ENCODE data around the gene ELOA. TPM values are rescaled to one million over a fixed set of nuclear protein-coding genes. Genes with fewer than 3 reads are reported as not detected.

ELOA gene
- total RNA-seq, 3 donors from 2014 or later (not counting 1 experiment from before 2014, with no cell fraction given), result 28.7 to 48.2 (median 36.9) TPM

DNA sequence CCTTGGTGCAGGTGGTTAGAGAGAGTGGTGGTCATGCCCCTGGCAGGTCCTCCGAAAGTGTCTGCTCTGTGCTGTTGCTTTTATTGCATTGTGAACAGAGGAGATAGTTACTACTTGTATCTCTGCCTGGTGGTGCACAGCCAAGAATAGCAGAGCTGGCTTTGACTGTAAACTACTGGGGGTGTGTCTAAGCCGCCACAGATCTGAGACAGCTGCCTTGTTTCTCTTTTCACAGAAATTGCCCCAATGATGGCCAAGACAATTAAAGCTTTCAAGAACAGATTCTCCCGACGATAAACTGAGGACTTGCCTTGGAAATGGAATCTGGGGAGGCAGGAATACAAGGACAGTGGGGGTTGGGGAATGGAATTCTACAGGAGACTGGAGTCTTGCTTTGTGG lies 16.0 kb downstream of the ELOA start:
- Mint-ChIP-seq H3K4me3 (no peak overlapping the region), H3K36me3 (peaks cover 18% of the 10 kb centered on the region)
- no peak for ATAC-seq

GRCh38 chr1:23763041-23763577 lies 19.8 kb downstream of the ELOA start:
- H3K36me3 ChIP-seq (ENCODE audit: control insufficient read depth, insufficient read depth, low read length), result peaks cover 40% of the 10 kb centered on the region

More for the DNA sequence above, 16.0 kb downstream of the ELOA start:
- intact Hi-C loops (cut with micrococcal nuclease), result no loop called here
- DNase-seq, result no peak
- Histone ChIP-seq H3K27ac (ENCODE audit: low read length) (no peak overlapping the region), H3K9me3 (ENCODE audit: control insufficient read depth, insufficient read depth, low read length) (no peaks in the 10 kb centered on the region), H3K27me3 (ENCODE audit: control insufficient read depth, insufficient read depth, low read length) (no peaks in the 10 kb centered on the region), H3K36me3 (ENCODE audit: control insufficient read depth, insufficient read depth, low read length) (peaks cover 69% of the 10 kb centered on the region), H3K4me1 (ENCODE audit: control insufficient read depth, insufficient read depth, low read length) (no peaks in the 10 kb centered on the region), H3K4me3 (ENCODE audit: low read length) (no peak overlapping the region)
- Mint-ChIP-seq H3K27ac (no peak overlapping the region), H3K4me1 (peaks cover 0 to 5% of the 10 kb centered on the region in 2 donors), H3K9me3 (no peaks in the 10 kb centered on the region), H3K27me3 (ENCODE audit: low read depth in 2 of 2) (no peaks in the 10 kb centered on the region)
- TF ChIP-seq, protein P1, sequence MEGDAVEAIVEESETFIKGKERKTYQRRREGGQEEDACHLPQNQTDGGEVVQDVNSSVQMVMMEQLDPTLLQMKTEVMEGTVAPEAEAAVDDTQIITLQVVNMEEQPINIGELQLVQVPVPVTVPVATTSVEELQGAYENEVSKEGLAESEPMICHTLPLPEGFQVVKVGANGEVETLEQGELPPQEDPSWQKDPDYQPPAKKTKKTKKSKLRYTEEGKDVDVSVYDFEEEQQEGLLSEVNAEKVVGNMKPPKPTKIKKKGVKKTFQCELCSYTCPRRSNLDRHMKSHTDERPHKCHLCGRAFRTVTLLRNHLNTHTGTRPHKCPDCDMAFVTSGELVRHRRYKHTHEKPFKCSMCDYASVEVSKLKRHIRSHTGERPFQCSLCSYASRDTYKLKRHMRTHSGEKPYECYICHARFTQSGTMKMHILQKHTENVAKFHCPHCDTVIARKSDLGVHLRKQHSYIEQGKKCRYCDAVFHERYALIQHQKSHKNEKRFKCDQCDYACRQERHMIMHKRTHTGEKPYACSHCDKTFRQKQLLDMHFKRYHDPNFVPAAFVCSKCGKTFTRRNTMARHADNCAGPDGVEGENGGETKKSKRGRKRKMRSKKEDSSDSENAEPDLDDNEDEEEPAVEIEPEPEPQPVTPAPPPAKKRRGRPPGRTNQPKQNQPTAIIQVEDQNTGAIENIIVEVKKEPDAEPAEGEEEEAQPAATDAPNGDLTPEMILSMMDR (IDR thresholded peaks at IDR 0.05), result no peak
- 89% methylated on average over 4 of the region's 4 CpGs for WGBS (ENCODE audit: insufficient coverage)

GRCh38 chr1:23768733-23769132 lies 25.5 kb downstream of the ELOA start:
- no peak for DNase-seq
- H3K27ac ChIP-seq (ENCODE audit: low read length), result no peak overlapping the region
- Mint-ChIP-seq H3K9me3 (no peaks in the 10 kb centered on the region), H3K36me3 (no peaks in the 10 kb centered on the region), H3K27ac (no peak overlapping the region), H3K27me3 (ENCODE audit: low read depth in 2 of 2) (no peaks in the 10 kb centered on the region), H3K4me3 (no peak overlapping the region), H3K4me1 (peaks cover 0 to 3% of the 10 kb centered on the region in 2 donors)
- ATAC-seq, result no peak
- TF ChIP-seq, protein P1 (IDR thresholded peaks at IDR 0.05), result no peak
- peaks cover 5% of the 10 kb centered on the region for H3K4me1 ChIP-seq (ENCODE audit: control insufficient read depth, insufficient read depth, low read length)
- H3K4me3 ChIP-seq (ENCODE audit: low read length), result no peak overlapping the region
- WGBS (ENCODE audit: insufficient coverage), result 100% methylated on average over 4 of the region's 5 CpGs
- peaks cover 3% of the 10 kb centered on the region for H3K36me3 ChIP-seq (ENCODE audit: control insufficient read depth, insufficient read depth, low read length)
- H3K9me3 ChIP-seq (ENCODE audit: control insufficient read depth, insufficient read depth, low read length), result no peaks in the 10 kb centered on the region
- intact Hi-C loops (cut with micrococcal nuclease), result no loop called here
- no peaks in the 10 kb centered on the region for H3K27me3 ChIP-seq (ENCODE audit: control insufficient read depth, insufficient read depth, low read length)

More at GRCh38 chr1:23763041-23763577, 19.8 kb downstream of the ELOA start:
- Mint-ChIP-seq H3K36me3 (peaks cover 7% of the 10 kb centered on the region), H3K27me3 (ENCODE audit: low read depth in 2 of 2) (no peaks in the 10 kb centered on the region), H3K9me3 (no peaks in the 10 kb centered on the region), H3K4me1 (peaks cover 0 to 5% of the 10 kb centered on the region in 2 donors), H3K27ac (no peak overlapping the region), H3K4me3 (no peak overlapping the region)
- H3K27me3 ChIP-seq (ENCODE audit: control insufficient read depth, insufficient read depth, low read length), result no peaks in the 10 kb centered on the region
- DNase-seq, result no peak
- H3K27ac ChIP-seq (ENCODE audit: low read length), result no peak overlapping the region
- TF ChIP-seq, protein P1 (IDR thresholded peaks at IDR 0.05), result no peak
- 97% methylated on average over 7 of the region's 7 CpGs for whole genome bisulfite sequencing (ENCODE audit: insufficient coverage)
- no peaks in the 10 kb centered on the region for H3K4me1 ChIP-seq (ENCODE audit: control insufficient read depth, insufficient read depth, low read length)
- H3K9me3 ChIP-seq (ENCODE audit: control insufficient read depth, insufficient read depth, low read length), result no peaks in the 10 kb centered on the region
- intact Hi-C loops (cut with micrococcal nuclease), result no loop called here
- H3K4me3 ChIP-seq (ENCODE audit: low read length), result no peak overlapping the region
- no peak for ATAC-seq

Data from natural killer cell (primary cell).